22Rv1 (cell line): ENCODE data around the gene MGAT4A.

ENCODE experiments used
- ZFX ChIP-seq: fragments of 450-650 bp; IDR thresholded peaks from 2 replicates; pipeline ENCODE4 v1.6.1; 2017; ENCODE audit warnings: antibody characterized with exemption, borderline replicate concordance
- TF ChIP-seq, protein P1 (sequence below): fragments of 450-650 bp; IDR thresholded peaks from 2 replicates; pipeline ENCODE4 v1.5.1; 2017; ENCODE audit warnings: mild to moderate bottlenecking

DNA sequence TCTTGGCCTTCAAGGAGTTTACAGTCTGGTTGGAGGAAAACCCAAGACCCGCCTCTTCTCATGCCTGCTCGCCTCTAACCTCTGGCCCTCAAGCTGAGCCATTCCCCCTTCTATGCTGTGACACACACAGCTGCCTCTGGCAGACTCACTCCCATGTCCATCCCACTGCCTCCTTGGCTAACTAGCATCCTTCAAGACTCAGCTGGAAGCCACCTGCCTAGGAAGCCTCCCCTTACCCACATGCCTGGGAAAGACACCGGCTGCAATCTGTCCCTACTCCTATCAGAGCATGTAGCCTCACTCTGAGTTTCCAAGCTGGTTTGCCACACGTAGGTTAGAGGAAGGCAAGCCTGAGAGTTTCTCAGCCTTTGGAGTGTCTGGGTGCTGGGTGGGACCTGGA, 6.9 kb upstream of the MGAT4A start:
- TF ChIP-seq, protein P1, sequence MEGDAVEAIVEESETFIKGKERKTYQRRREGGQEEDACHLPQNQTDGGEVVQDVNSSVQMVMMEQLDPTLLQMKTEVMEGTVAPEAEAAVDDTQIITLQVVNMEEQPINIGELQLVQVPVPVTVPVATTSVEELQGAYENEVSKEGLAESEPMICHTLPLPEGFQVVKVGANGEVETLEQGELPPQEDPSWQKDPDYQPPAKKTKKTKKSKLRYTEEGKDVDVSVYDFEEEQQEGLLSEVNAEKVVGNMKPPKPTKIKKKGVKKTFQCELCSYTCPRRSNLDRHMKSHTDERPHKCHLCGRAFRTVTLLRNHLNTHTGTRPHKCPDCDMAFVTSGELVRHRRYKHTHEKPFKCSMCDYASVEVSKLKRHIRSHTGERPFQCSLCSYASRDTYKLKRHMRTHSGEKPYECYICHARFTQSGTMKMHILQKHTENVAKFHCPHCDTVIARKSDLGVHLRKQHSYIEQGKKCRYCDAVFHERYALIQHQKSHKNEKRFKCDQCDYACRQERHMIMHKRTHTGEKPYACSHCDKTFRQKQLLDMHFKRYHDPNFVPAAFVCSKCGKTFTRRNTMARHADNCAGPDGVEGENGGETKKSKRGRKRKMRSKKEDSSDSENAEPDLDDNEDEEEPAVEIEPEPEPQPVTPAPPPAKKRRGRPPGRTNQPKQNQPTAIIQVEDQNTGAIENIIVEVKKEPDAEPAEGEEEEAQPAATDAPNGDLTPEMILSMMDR, result no peak
- no peak for TF ChIP-seq ZFX
